Type B pancreatic cell (in vitro differentiated cells): ENCODE data around the gene THRAP3. TPM values are rescaled to one million over a fixed set of nuclear protein-coding genes. Genes with fewer than 3 reads are reported as not detected.

ENCODE experiments used
- DNase-seq: peaks from one replicate; pipeline ENCODE4 v3.0.0; 2021; ENCODE audit warnings: mixed read lengths; ENCODE audit not compliant: unreplicated experiment; ENCODE audit errors: extremely low spot score
- H3K27ac Mint-ChIP-seq: 2 replicates; pipeline ENCODE4 v1.8.0; 2021; ENCODE audit warnings: mild to moderate bottlenecking, mixed read lengths
- H3K27me3 Mint-ChIP-seq: 2 replicates; pipeline ENCODE4 v1.8.0; 2021; ENCODE audit warnings: mixed read lengths
- H3K36me3 Mint-ChIP-seq: 2 replicates; pipeline ENCODE4 v1.8.0; 2021; ENCODE audit warnings: mixed read lengths
- H3K4me1 Mint-ChIP-seq: one replicate; pipeline ENCODE4 v1.8.0; 2021; ENCODE audit warnings: mixed read lengths; ENCODE audit not compliant: unreplicated experiment
- H3K4me3 Mint-ChIP-seq: 2 replicates; pipeline ENCODE4 v1.8.0; 2021; ENCODE audit warnings: mild to moderate bottlenecking, mixed read lengths
- H3K9me3 Mint-ChIP-seq: 2 replicates; pipeline ENCODE4 v1.8.0; 2021; ENCODE audit warnings: mixed read lengths
- total RNA-seq: library from RNA; stranded (reverse); gene quantifications from 2 replicates; pipeline ENCODE4 v1.2.1, GENCODE V29; 2021; ENCODE audit warnings: low replicate concordance
- TF ChIP-seq, protein P1 (sequence below): fragments of 200-600 bp; sonication (generic); conservative IDR thresholded peaks from 2 replicates; pipeline ENCODE4 v1.5.0; 2021; ENCODE audit warnings: antibody characterized with exemption, mild to moderate bottlenecking

THRAP3 gene
- total RNA-seq, 1 donor from 2014 or later: 135 TPM

DNA sequence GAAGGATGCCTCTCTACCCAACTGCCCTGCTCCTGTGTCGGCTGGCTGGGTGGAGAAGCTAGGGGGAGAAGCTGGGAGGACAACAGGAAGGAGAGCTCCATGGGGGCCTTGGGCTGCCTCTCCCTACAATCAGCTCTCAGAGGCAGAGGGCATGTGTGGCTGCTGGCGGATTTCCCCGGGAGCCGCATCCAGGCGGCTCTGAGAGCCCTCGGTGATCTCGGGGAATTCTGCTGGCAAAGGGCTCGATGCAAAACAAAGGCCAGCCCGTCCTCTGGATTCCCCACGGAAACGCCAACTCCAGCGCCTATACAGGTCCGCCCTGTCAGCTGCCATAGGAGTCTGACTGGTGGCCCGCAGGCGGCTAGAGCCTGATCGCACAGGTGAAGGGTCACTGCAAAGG, 125.6 kb downstream of the THRAP3 start:
- Mint-ChIP-seq H3K36me3 (peaks cover 20% of the 10 kb centered on the region), H3K27ac (no peak overlapping the region), H3K9me3 (no peaks in the 10 kb centered on the region), H3K27me3 (no peaks in the 10 kb centered on the region), H3K4me1 (peaks cover 16% of the 10 kb centered on the region), H3K4me3 (no peak overlapping the region)
- no peak for DNase-seq
- TF ChIP-seq, protein P1, sequence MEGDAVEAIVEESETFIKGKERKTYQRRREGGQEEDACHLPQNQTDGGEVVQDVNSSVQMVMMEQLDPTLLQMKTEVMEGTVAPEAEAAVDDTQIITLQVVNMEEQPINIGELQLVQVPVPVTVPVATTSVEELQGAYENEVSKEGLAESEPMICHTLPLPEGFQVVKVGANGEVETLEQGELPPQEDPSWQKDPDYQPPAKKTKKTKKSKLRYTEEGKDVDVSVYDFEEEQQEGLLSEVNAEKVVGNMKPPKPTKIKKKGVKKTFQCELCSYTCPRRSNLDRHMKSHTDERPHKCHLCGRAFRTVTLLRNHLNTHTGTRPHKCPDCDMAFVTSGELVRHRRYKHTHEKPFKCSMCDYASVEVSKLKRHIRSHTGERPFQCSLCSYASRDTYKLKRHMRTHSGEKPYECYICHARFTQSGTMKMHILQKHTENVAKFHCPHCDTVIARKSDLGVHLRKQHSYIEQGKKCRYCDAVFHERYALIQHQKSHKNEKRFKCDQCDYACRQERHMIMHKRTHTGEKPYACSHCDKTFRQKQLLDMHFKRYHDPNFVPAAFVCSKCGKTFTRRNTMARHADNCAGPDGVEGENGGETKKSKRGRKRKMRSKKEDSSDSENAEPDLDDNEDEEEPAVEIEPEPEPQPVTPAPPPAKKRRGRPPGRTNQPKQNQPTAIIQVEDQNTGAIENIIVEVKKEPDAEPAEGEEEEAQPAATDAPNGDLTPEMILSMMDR: no peak

DNA sequence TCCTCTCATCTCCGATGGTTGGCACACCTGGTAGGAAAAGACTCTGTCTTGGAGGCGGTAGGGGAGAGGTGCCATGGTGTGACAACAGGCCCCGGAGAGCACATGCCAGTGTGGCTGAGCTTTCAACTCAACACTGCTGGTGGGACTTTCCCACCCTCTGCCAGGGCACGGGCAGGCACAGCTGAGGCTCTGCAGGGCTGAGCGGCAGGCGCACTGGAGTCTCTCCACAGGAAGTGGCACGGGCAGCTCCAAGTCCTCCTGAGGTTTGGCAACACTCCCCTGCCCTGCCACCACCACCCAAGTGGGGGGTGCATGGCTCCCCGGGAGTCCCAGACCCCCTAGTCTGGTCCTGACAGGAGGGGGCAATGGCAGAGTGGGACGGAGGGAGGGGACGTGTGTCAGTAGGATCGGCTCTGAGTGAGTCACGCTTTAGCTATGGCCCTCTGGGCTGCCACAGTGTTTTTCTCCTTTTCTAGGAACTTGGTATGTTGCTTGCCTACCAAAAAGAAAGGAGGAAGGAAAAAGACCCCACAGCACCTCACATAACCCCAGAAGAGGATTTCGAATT, 126.5 kb downstream of the THRAP3 start:
- Mint-ChIP-seq H3K9me3 (no peaks in the 10 kb centered on the region), H3K4me1 (peaks cover 16% of the 10 kb centered on the region), H3K4me3 (no peak overlapping the region), H3K36me3 (peaks cover 24% of the 10 kb centered on the region), H3K27me3 (no peaks in the 10 kb centered on the region), H3K27ac (no peak overlapping the region)
- TF ChIP-seq, protein P1: no peak
- DNase-seq: no peak

DNA sequence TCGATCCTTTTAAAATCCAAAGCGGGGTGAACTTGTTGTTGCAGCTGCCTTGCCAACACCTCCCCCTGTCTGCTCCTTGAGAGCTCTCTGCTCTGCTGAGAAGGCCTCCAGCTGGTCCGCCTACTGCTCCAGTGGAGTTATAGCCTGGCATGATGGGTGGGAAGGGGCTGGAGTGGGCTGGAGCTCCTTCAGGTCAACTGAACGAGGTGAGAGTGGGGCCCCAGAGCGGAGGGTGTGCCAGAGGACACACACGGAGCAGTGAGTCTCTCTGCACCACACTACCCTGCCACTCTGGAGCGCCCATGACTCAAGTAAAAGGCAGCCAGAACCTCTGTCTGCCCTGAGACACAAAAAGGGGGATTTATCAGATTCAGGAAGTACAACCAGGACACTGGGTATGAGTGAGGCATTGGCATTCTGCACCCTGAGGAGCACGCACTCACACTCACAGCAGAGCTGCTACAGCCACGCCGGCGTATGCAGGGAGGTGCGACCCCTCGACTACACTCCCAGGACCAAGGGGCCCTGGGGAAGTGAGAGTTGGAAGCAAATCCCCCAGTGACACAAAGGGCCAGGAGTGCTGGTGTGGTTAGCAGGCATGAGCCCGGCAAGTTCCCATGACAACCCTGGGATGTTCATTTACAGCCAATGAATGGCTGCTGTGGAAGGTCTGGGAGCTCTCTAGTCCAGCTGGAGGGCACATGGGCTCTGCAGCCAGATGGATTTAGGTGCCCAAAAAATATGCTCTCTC, 127.2 kb downstream of the THRAP3 start:
- H3K4me1 Mint-ChIP-seq: peaks cover 16% of the 10 kb centered on the region
- H3K27ac Mint-ChIP-seq: no peak overlapping the region
- no peak for DNase-seq
- H3K4me3 Mint-ChIP-seq: no peak overlapping the region
- H3K27me3 Mint-ChIP-seq: no peaks in the 10 kb centered on the region
- peaks cover 24% of the 10 kb centered on the region for H3K36me3 Mint-ChIP-seq
- no peaks in the 10 kb centered on the region for H3K9me3 Mint-ChIP-seq
- TF ChIP-seq, protein P1: no peak

DNA sequence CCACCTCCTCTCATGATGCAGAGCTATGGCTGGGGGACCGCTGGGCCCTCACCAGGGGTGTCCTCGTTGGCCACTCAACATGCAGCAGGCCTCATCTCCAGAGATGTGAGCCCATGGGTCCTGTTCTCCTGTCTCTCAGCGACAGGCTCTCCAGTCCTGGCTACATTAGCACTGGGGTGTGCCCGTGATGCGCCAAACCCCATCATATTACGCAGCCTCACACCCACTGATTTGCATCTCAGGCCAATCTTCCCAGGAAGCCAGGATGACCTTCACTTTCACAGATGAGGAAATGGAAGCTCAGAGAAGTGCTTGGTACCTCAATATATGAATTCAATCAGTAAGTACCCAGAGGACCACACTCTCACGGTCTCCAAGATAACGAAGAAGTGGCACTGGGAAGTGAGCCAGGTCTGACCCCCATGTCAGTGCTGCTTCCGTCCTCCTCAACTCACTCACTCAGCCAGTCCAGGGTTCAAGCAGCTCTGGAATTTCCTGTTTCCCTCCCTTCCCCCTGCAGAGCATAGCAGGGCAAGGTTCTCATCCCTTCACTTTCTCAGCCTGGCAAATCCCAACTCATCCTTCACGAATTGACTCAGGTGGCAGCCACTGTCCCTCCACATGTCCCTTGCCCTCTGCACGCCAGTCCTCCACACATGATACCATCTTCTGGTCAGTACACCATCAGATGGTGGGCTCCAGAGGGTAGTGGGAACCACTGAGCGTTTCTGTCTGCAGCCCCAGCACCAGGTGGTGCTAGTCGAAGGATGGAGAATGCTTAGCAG, 128.1 kb downstream of the THRAP3 start:
- Mint-ChIP-seq H3K27me3 (no peaks in the 10 kb centered on the region), H3K4me1 (peaks cover 16% of the 10 kb centered on the region), H3K4me3 (no peak overlapping the region), H3K36me3 (peaks cover 27% of the 10 kb centered on the region), H3K27ac (no peak overlapping the region), H3K9me3 (no peaks in the 10 kb centered on the region)
- TF ChIP-seq, protein P1: no peak
- no peak for DNase-seq

DNA sequence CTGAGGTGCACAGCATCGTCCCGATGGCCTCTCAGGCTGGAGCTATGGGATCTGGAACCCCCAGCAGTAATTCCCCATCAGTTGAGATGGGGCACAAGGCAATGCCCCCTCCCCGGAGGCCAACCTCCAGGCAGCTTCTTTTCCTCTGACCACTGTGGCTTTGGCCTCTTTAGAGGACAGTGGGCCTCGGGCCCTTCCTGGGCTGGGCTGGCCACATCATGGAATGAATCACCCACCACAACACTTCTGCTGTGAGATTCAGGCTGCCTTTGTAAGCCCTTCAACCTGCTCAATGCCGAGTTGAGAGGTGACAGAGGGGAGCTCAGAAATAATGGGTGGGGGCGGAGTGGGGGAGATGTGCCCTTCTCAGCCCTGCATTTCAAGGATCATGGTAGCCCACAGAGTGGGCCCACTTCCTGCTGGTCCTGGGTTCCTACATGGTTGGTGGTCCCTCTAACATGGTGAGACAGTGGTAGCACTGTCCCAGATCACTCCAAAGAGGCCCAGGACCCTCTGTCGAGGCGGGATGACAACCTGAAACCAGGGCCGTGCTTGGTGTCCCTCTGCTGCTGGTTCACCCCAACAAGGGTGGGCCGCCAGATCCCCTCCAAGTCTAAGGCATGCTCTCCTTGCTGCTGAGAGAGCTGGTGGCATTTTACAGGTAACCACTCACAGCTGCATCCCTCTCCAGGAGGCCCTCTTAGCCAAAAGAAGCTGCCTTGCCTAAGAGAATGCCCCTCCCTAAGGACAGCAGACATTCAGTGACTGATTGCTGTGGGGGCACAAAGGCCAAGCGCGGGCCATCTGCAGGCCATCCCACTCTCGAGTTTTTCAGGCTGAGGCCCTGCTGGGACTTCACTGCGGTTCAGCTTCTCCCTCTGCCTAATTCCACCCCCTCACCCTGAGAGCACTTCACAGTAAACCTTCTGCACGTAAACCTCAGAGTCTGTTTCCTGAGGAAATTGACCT, 129.0 kb downstream of the THRAP3 start:
- no peak for DNase-seq
- Mint-ChIP-seq H3K27ac (no peak overlapping the region), H3K27me3 (no peaks in the 10 kb centered on the region), H3K36me3 (peaks cover 25% of the 10 kb centered on the region), H3K4me1 (peaks cover 16% of the 10 kb centered on the region), H3K4me3 (no peak overlapping the region), H3K9me3 (no peaks in the 10 kb centered on the region)
- TF ChIP-seq, protein P1: no peak
